ENCODE data around the gene LCORL.

DNA sequence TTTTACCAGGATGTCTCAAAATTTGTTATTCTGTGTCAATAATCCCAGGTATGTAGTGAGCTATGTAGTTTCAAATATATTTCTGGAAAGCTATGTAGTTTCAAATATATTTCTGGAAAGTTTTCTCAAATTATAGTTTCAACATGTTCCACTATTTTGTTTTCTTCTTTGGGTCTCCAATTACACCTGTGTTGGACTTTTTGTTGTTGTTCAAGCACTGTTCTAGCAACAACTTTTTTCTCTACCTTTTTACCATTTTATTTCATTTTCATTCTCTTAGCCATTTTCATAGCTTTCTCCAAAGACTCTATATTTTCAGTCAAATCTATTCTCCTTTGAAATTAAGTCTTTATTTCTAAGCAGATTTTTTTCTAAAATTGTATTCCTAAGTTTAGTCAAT, 88.4 kb downstream of the LCORL start:
- TF ChIP-seq, protein P1, sequence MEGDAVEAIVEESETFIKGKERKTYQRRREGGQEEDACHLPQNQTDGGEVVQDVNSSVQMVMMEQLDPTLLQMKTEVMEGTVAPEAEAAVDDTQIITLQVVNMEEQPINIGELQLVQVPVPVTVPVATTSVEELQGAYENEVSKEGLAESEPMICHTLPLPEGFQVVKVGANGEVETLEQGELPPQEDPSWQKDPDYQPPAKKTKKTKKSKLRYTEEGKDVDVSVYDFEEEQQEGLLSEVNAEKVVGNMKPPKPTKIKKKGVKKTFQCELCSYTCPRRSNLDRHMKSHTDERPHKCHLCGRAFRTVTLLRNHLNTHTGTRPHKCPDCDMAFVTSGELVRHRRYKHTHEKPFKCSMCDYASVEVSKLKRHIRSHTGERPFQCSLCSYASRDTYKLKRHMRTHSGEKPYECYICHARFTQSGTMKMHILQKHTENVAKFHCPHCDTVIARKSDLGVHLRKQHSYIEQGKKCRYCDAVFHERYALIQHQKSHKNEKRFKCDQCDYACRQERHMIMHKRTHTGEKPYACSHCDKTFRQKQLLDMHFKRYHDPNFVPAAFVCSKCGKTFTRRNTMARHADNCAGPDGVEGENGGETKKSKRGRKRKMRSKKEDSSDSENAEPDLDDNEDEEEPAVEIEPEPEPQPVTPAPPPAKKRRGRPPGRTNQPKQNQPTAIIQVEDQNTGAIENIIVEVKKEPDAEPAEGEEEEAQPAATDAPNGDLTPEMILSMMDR (IDR thresholded peaks at IDR 0.05; ENCODE audit: insufficient read depth, low read length), result no peak
- TF ChIP-seq, protein P2, sequence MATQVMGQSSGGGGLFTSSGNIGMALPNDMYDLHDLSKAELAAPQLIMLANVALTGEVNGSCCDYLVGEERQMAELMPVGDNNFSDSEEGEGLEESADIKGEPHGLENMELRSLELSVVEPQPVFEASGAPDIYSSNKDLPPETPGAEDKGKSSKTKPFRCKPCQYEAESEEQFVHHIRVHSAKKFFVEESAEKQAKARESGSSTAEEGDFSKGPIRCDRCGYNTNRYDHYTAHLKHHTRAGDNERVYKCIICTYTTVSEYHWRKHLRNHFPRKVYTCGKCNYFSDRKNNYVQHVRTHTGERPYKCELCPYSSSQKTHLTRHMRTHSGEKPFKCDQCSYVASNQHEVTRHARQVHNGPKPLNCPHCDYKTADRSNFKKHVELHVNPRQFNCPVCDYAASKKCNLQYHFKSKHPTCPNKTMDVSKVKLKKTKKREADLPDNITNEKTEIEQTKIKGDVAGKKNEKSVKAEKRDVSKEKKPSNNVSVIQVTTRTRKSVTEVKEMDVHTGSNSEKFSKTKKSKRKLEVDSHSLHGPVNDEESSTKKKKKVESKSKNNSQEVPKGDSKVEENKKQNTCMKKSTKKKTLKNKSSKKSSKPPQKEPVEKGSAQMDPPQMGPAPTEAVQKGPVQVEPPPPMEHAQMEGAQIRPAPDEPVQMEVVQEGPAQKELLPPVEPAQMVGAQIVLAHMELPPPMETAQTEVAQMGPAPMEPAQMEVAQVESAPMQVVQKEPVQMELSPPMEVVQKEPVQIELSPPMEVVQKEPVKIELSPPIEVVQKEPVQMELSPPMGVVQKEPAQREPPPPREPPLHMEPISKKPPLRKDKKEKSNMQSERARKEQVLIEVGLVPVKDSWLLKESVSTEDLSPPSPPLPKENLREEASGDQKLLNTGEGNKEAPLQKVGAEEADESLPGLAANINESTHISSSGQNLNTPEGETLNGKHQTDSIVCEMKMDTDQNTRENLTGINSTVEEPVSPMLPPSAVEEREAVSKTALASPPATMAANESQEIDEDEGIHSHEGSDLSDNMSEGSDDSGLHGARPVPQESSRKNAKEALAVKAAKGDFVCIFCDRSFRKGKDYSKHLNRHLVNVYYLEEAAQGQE (IDR thresholded peaks at IDR 0.05; ENCODE audit: insufficient replicate concordance, low read depth), result no peak
- TF ChIP-seq POLR2AphosphoS5 (IDR thresholded peaks at IDR 0.05; ENCODE audit: low read depth) (no peak), GABPA (IDR thresholded peaks at IDR 0.05; ENCODE audit: low read depth) (no peak)
